Left cardiac atrium (tissue), 4 donors: Measurements from ENCODE around the gene MB. TPM values are rescaled to one million over a fixed set of nuclear protein-coding genes. Genes with fewer than 3 reads are reported as not detected.

Experiments used
- ATAC-seq, 2 donors: fragments of 200-7000 bp; cut with Tn5 transposase; one replicate each; pipeline ENCODE4 v1.9.1; 2020; ENCODE audit warnings: mild to moderate bottlenecking in 2 of 2, moderate library complexity in 2 of 2
- DNase-seq: peaks from one replicate; pipeline ENCODE4 v3.0.0-alpha.2; 2020
- intact Hi-C, 2 donors: fragments of 100-400 bp; cut with DNase I; formaldehyde crosslinking; loops; one replicate each; pipeline versions ENCODE4 v1.14.1 to v1.15.1; 2022 to 2023
- total RNA-seq, 2 donors: library from RNA; stranded (reverse); fragmentation: NEBNext Ultra II Directional; extraction: Animal tissue kit (Norgen Biotek cat#: 25700); gene quantifications; one replicate each; pipeline ENCODE4 v1.2.1, GENCODE V29; 2021
- donor health status: DM: no; HTN: yes; CAD: no.
- donor health status: DM: no; HTN: yes; CAD: no; lungs with severe emphysema.
- donor health status: DM: yes; HTN: yes; CAD: no.
- donor health status: Dilated cardiomyopathy.

The MB gene
- total RNA-seq, 2 donors from 2014 or later, result 7,141 to 7,312 TPM

- intact Hi-C loops, result loop anchor here (5.0 to 10.0 kb wide), 2 partner anchors 34 to 233 kb away; no protein-coding TSS in a partner anchor
- ATAC-seq (no peak), DNase-seq (no peak)
These were observed 29.2 kb downstream of the MB start for GRCh38 chr22:35587896-35588295.

GRCh38 chr22:35587447-35587870, 29.7 kb downstream of the MB start:
- ATAC-seq, result peak; percentile 71 to 86
- intact Hi-C loops, result loop anchor here (5.0 to 10.0 kb wide), 2 partner anchors 35 to 233 kb away; no protein-coding TSS in a partner anchor
- peak; percentile 91 for DNase-seq

- intact Hi-C loops, result loop anchor here (5.0 to 10.0 kb wide), 2 partner anchors 36 to 232 kb away; no protein-coding TSS in a partner anchor
- DNase-seq (no peak), ATAC-seq (no peak)
These were observed 30.4 kb downstream of the MB start for GRCh38 chr22:35586771-35587170.

- ATAC-seq (peak in 1 of 2 donors; percentile 45), DNase-seq (peak; percentile 56)
- intact Hi-C loops, result loop anchor here (1.0 to 10.0 kb wide), 4 partner anchors 151 to 232 kb away; no protein-coding TSS in a partner anchor
These were observed 34.1 kb downstream of the MB start for GRCh38 chr22:35582861-35583670.

GRCh38 chr22:35582218-35582860, 34.8 kb downstream of the MB start:
- intact Hi-C loops, result loop anchor here (1.0 to 10.0 kb wide), 4 partner anchors 150 to 232 kb away; no protein-coding TSS in a partner anchor
- ATAC-seq (no peak), DNase-seq (peak; percentile 33)

GRCh38 chr22:35581023-35581413, 36.1 kb downstream of the MB start:
- ATAC-seq (no peak), DNase-seq (no peak)
- intact Hi-C loops, result loop anchor here in 1 of 2 donors (5.0 to 10.0 kb wide), 2 partner anchors 149 to 226 kb away; no protein-coding TSS in a partner anchor

GRCh38 chr22:35580351-35581022, 36.6 kb downstream of the MB start:
- intact Hi-C loops, result loop anchor here in 1 of 2 donors (5.0 to 10.0 kb wide), 2 partner anchors 148 to 226 kb away; no protein-coding TSS in a partner anchor
- DNase-seq (no peak), ATAC-seq (peak in 1 of 2 donors; percentile 9)

- no peak for ATAC-seq
- intact Hi-C loops, result no loop called here
- peak; percentile 24 for DNase-seq
These were observed 38.1 kb downstream of the MB start for GRCh38 chr22:35578836-35579575.

GRCh38 chr22:35577799-35578659, 39.1 kb downstream of the MB start:
- DNase-seq (no peak), ATAC-seq (no peak)
- intact Hi-C loops, result no loop called here

- no peak for ATAC-seq
- intact Hi-C loops, result no loop called here
- DNase-seq, result no peak
These were observed 40.5 kb downstream of the MB start for GRCh38 chr22:35576671-35577070.

- intact Hi-C loops, result no loop called here
- peak in 1 of 2 donors; percentile 21 for ATAC-seq
- DNase-seq, result no peak
These were observed 41.9 kb downstream of the MB start for GRCh38 chr22:35575116-35575748.

GRCh38 chr22:35572556-35572955, 44.6 kb downstream of the MB start:
- intact Hi-C loops, result no loop called here
- ATAC-seq, result no peak
- DNase-seq, result no peak

- intact Hi-C loops, result no loop called here
- no peak for ATAC-seq
- DNase-seq, result no peak
These were observed 46.4 kb downstream of the MB start for GRCh38 chr22:35570686-35571194.

- DNase-seq, result no peak
- intact Hi-C loops, result no loop called here
- ATAC-seq, result no peak
These were observed 47.2 kb downstream of the MB start for GRCh38 chr22:35569916-35570315.

- intact Hi-C loops, result no loop called here
- ATAC-seq (peak; percentile 17 to 81), DNase-seq (no peak)
These were observed 48.1 kb downstream of the MB start for GRCh38 chr22:35568751-35569739.
